VCaP (cell line): Measurements from ENCODE around the gene SEZ6L.

Experiments
- H3K27ac ChIP-seq: fragments of 450-650 bp; 2 replicates; pipeline ENCODE4 v1.5.1; 2017
- CTCF ChIP-seq: fragments of 450-650 bp; conservative IDR thresholded peaks from 2 replicates; pipeline ENCODE4 v1.5.1; 2017; ENCODE audit warnings: mild to moderate bottlenecking, moderate library complexity

The SEZ6L gene

GRCh38 chr22:26409719-26410335 lies 240.6 kb downstream of the SEZ6L start:
- TF ChIP-seq CTCF: no peak
- H3K27ac ChIP-seq: no peak overlapping the region

DNA sequence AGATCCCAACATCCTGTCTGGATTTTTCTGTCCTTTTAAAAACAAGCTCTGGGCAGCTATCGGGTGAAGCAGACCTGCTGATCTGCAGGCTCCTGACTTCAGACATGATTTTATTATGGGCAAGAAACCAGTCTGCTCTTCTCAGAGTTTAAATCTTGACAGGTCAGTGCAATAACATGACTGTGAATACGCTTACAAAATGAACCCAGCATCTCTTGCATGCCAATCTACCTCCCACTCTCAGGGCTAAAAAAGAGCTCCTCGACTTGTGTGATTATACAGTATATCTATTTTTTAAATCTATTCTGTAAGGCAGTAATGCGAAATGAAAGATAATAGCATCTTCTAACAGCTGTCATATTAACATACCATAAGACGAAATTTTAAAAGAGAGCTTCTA lies 241.1 kb downstream of the SEZ6L start:
- TF ChIP-seq CTCF: no peak
- no peak overlapping the region for H3K27ac ChIP-seq

GRCh38 chr22:26414347-26414746 lies 245.1 kb downstream of the SEZ6L start:
- no peak overlapping the region for H3K27ac ChIP-seq
- TF ChIP-seq CTCF: no peak

DNA sequence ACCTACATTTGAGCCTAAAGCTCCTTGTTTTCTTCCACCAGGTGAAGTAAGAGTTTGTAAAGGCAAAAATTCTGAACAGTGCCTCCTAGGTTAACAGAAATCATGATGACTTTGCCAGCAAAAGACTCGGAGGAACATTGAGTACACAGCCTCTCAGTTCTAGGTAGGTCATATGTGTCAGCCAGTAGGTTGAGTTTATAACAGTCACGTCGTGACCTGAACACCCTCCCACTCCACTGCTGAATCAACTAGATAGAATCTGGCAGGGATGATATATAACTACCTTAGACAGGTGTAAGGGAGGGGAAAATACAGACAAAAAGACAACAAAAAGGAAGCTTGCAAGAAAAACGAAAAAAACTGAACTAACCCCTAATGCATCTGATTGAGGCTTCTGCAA lies 247.0 kb downstream of the SEZ6L start:
- H3K27ac ChIP-seq: no peak overlapping the region

GRCh38 chr22:26416670-26417276 lies 247.5 kb downstream of the SEZ6L start:
- no peak overlapping the region for H3K27ac ChIP-seq
- no peak for TF ChIP-seq CTCF

More for the DNA sequence above, 247.0 kb downstream of the SEZ6L start:
- no peak for TF ChIP-seq CTCF

DNA sequence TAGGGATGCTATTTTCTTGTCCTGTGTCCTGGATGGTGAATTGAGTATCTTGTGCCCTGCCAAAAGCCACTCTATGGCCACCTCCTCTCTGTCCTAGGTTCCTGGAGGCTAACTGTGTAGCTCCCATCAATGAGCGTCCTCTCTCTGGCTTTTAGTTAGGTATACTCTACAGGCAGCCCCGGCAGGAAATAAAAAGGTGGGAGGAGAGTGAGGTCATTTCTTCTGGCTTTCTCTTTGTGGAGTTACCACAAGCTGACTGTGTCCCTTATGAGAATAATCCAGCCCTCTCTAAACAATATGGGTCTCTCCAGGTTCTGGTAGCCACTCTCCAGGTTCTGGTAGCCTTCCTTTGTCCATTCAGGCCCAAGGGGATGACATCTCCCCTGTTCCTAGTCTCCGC lies 248.1 kb downstream of the SEZ6L start:
- H3K27ac ChIP-seq: no peak overlapping the region
- no peak for TF ChIP-seq CTCF

DNA sequence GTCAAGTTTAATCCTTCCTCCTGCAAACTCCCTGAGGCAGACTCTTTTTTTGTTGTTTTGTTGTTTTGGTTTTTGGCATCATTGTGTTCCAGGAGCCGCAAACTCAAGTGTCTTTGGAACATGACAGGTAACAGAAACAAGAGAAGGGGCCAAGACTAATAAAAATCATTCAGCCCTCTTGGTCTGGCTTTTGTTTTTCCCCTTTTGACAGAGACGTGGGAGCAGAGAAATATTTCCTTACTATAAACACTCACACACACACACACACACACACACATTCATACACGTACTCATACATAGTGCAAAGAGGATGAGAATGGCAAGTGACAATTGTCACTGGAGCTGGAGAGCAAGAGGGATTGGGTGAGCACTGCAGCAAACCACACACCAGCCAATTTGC lies 249.4 kb downstream of the SEZ6L start:
- no peak overlapping the region for H3K27ac ChIP-seq
- no peak for TF ChIP-seq CTCF
